Psoas muscle (tissue), 8 donors: ENCODE measurements around the gene FUT2. TPM values are rescaled to one million over a fixed set of nuclear protein-coding genes. Genes with fewer than 3 reads are reported as not detected.

Experiments used
- ATAC-seq, 4 donors: fragments of 200-7000 bp; cut with Tn5 transposase; one replicate each; pipeline ENCODE4 v1.9.1; 2020; ENCODE audit warnings: moderate library complexity in 3 of 4, mild to moderate bottlenecking in 2 of 4
- DNase-seq, 2 donors: peaks; one replicate each; pipeline ENCODE4 v3.0.0-alpha.2; 2020
- H3K27ac ChIP-seq: fragments of 200-600 bp; one replicate; pipeline ENCODE4 v1.8.0; 2022
- H3K27me3 ChIP-seq, 3 donors: fragments of 200-600 bp in 1 of 3; one replicate each; pipeline versions ENCODE4 v1.6.1 to v1.8.0; 2013 to 2022; ENCODE audit warnings: low read length in 2 of 3, mild to moderate bottlenecking in 2 of 3, moderate library complexity in 1 of 3; ENCODE audit not compliant: insufficient read depth in 3 of 3
- H3K36me3 ChIP-seq, 2 donors: fragments of 200-600 bp in 1 of 2; one replicate each; pipeline versions ENCODE4 v1.6.1 to v1.8.0; 2013 to 2022; ENCODE audit warnings: low read depth in 1 of 2, mild to moderate bottlenecking in 1 of 2, moderate library complexity in 1 of 2; ENCODE audit not compliant: insufficient read depth in 1 of 2
- H3K4me1 ChIP-seq: fragments of 200-600 bp; one replicate; pipeline ENCODE4 v1.8.0; 2022
- H3K4me3 ChIP-seq: fragments of 200-600 bp; one replicate; pipeline ENCODE4 v1.8.0; 2022; ENCODE audit warnings: mild to moderate bottlenecking
- H3K9me3 ChIP-seq: fragments of 200-600 bp; one replicate; pipeline ENCODE4 v1.8.0; 2022
- WGBS, 3 donors: extraction: QIAGEN DNeasy Blood & Tissue Kit; methylation state at CpG; one replicate each; pipeline versions ENCODE4 v1.1.6 to v1.1.7; 2013; 5-methylcytosine and 5-hydroxymethylcytosine counted together
- intact Hi-C, 2 donors: fragments of 100-400 bp; cut with DNase I; formaldehyde crosslinking; loops; one replicate each; pipeline versions ENCODE4 v1.11.0 to v1.14.2; 2022
- long read RNA-seq, 2 donors: library from polyadenylated mRNA; unstranded; transcript quantifications; one replicate each; pipeline ENCODE4 v2.0.0, GENCODE V29; 2021
- polyA plus RNA-seq, 3 donors: library from polyadenylated mRNA; stranded (reverse); fragments of 200-250 nt; gene quantifications; one replicate each; pipeline ENCODE4 v1.2.3, GENCODE V29; 2013
- total RNA-seq, 4 donors: library from RNA; stranded (reverse); fragmentation: NEBNext Ultra II Directional in 2 of 4; extraction: Animal tissue kit (Norgen Biotek cat#: 25700) in 2 of 4; gene quantifications; one replicate each; pipeline versions ENCODE4 v1.2.1 to v1.2.4, GENCODE V29; 2021 to 2023
- TF ChIP-seq, protein P1 (sequence below): fragments of 200-600 bp; IDR thresholded peaks from one replicate; pipeline ENCODE4 v1.8.0; 2022; ENCODE audit warnings: antibody characterized with exemption
- donor health status: healthy with polysubstance abuse.
- donor health status: DM: no; HTN: no; CAD: no; lungs with moderate emphysema.
- donor health status: Bipolar disorder and iron deficiency.
- donor health status: healthy.
- donor health status: DM: yes; HTN: yes; CAD: no.
- donor health status: DM: no; HTN: no; CAD: no.
- donor health status: DM: no; HTN: no; CAD: no.
- donor health status: DM: yes; HTN: yes; CAD: no.

Gene FUT2
- not detected for total RNA-seq
- not detected for polyA plus RNA-seq
- long read RNA-seq, donor 1, result 0 reads
- long read RNA-seq, donor 2, result 0 reads

- 48 to 54% (median 51%) methylated on average over 10 to 16 of the region's 16 CpGs for WGBS, 3 donors
- Histone ChIP-seq H3K9me3 (no peaks in the 10 kb centered on the region), H3K4me1 (no peaks in the 10 kb centered on the region), H3K27me3 (peaks cover 0 to 17% (median 5%) of the 10 kb centered on the region in 3 donors), H3K36me3 (no peaks in the 10 kb centered on the region), H3K4me3 (peak within 1 kb of the TSS; percentile 45), H3K27ac (no peak within 1 kb of the TSS)
- DNase-seq, result no peak
- intact Hi-C loops, result no loop called here
- TF ChIP-seq, protein P1, sequence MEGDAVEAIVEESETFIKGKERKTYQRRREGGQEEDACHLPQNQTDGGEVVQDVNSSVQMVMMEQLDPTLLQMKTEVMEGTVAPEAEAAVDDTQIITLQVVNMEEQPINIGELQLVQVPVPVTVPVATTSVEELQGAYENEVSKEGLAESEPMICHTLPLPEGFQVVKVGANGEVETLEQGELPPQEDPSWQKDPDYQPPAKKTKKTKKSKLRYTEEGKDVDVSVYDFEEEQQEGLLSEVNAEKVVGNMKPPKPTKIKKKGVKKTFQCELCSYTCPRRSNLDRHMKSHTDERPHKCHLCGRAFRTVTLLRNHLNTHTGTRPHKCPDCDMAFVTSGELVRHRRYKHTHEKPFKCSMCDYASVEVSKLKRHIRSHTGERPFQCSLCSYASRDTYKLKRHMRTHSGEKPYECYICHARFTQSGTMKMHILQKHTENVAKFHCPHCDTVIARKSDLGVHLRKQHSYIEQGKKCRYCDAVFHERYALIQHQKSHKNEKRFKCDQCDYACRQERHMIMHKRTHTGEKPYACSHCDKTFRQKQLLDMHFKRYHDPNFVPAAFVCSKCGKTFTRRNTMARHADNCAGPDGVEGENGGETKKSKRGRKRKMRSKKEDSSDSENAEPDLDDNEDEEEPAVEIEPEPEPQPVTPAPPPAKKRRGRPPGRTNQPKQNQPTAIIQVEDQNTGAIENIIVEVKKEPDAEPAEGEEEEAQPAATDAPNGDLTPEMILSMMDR, result no peak
- ATAC-seq, result peak in 1 of 4 donors; percentile 34
Observed at GRCh38 chr19:48695743-48696352, at the start of gene FUT2. FUT2 (plus strand) TSS chr19:48695971; CDS start chr19:48702957, 6,986 bp downstream.

- H3K4me3 ChIP-seq, result peak within 1 kb of the TSS; percentile 71
- ATAC-seq, result peak; percentile 91 to 93 (median 93)
- WGBS, 3 donors, result 1% methylated on average over 20 to 33 of the region's 33 CpGs
- peak within 1 kb of the TSS; percentile 67 for H3K27ac ChIP-seq
- peaks cover 18% of the 10 kb centered on the region for H3K4me1 ChIP-seq
- intact Hi-C loops, result loop anchor here (5.0 kb wide), 3 partner anchors 96 to 196 kb away; partner anchors contain the start of genes HSD17B14 (in 1 of the 2) and RASIP1 (in 1 of the 2)
- TF ChIP-seq, protein P1, result peak; percentile 89
- H3K36me3 ChIP-seq, result no peaks in the 10 kb centered on the region
- H3K27me3 ChIP-seq, result no peaks in the 10 kb centered on the region
- peak; percentile 88 to 93 for DNase-seq
- no peaks in the 10 kb centered on the region for H3K9me3 ChIP-seq
Observed at GRCh38 chr19:48646001-48646721, 49.6 kb upstream of the FUT2 start, which contains the start of gene CA11. CA11 (minus strand) TSS chr19:48646187; CDS start chr19:48645632, 555 bp downstream.

DNA sequence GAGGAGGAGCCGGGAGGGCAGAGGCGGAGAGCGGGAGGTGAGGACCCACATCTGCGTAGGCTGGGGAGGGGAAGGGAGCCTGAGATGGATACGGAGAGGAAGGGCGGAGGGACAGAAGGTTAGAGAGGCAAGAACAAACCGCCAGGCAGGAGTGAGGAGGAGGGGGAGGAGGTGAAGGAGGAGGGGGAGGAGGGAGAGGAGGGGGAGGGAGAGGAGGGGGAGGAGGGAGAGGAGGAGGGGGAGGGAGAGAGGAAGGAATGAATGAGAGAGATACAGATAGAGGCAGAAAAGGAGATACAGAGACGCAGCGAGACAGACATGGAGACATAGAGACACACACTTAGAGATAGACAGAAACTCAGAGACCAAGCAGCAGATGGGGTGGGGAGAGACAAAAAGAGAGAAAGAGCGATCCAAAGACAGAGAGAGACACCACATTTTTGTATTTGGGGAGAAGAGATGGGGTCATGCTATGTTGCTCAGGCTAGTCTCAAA lies 49.0 kb upstream of the FUT2 start:
- Histone ChIP-seq H3K36me3 (no peaks in the 10 kb centered on the region), H3K27me3 (no peaks in the 10 kb centered on the region), H3K27ac (no peak overlapping the region), H3K9me3 (no peaks in the 10 kb centered on the region), H3K4me3 (peak overlapping the region; percentile 71), H3K4me1 (peaks cover 18% of the 10 kb centered on the region)
- ATAC-seq, result no peak
- WGBS, 3 donors, result 14 to 37% (median 32%) methylated on average over 3 to 8 of the region's 10 CpGs
- TF ChIP-seq, protein P1, result no peak
- DNase-seq, result no peak
- intact Hi-C loops, result loop anchor here (5.0 kb wide), 3 partner anchors 96 to 196 kb away; partner anchors contain the start of genes HSD17B14 (in 1 of the 2) and RASIP1 (in 1 of the 2)

GRCh38 chr19:48648134-48648533 lies 47.6 kb upstream of the FUT2 start:
- TF ChIP-seq, protein P1, result no peak
- no peak overlapping the region for H3K4me3 ChIP-seq
- intact Hi-C loops, result loop anchor here (5.0 kb wide), 3 partner anchors 94 to 194 kb away; partner anchors contain the start of genes HSD17B14 (in 1 of the 2) and RASIP1 (in 1 of the 2)
- no peaks in the 10 kb centered on the region for H3K9me3 ChIP-seq
- no peaks in the 10 kb centered on the region for H3K36me3 ChIP-seq
- no peaks in the 10 kb centered on the region for H3K27me3 ChIP-seq
- ATAC-seq (no peak), DNase-seq (no peak)
- no peak overlapping the region for H3K27ac ChIP-seq
- peaks cover 18% of the 10 kb centered on the region for H3K4me1 ChIP-seq
- 52 to 61% (median 53%) methylated on average over 2 of the region's 2 CpGs for WGBS, 3 donors
